Measurements from ENCODE around the gene CUTA.
A peak's percentile ranks its signal among the peaks of the same experiment; 100 is the strongest.

Gene CUTA

DNA sequence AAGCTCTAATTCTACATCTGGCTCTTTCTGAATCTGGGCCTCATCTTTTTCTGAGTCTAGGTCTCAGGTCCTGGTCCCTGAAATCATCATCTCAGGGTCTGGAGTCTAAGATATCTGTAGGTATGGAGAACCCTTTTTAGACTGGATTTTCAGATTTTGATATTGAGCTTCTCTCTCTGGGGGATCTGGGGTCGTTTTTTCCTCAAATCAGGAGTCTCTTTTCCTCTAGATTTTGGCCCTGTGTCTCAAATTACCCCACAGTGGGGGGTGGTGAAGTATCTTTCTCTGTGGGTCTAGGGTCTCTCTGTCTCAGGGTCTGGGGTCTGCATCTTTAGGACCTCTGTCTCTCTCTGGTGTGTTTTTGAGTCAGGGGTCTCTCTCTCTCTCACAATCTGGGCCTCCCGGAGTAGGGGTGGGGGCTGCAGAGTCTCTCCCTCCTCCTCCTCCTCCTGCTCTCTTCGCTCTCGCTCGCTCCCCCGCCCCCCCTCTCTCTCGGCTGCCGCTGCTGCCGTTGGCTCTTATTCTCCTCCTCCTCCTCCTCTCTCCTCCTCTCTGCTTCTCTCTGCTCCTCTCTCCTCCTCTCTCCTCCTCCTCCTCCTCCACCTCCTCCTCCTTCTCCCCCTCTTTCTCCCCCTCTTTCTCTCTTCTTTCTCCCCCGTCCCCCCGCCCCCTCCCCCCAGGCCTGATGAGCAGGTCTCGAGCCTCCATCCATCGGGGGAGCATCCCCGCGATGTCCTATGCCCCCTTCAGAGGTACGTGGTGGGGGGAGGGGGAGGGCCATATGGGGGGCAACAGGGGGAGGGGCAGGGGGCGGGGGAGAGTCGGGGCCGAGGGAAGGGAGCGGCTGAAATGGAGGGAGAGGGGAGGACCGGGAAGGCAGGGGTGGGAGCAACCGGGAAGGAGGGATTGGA is 1.9 kb upstream of the CUTA start, which contains the start of gene SYNGAP1:
TSS of gene SYNGAP1 (plus strand) at position 486 of the 911 bp plus-strand sequence. CDS start at position 686, 200 bp downstream.
- DNase-seq (ENCODE audit: low spot score), result no peak
- TF ChIP-seq, protein P1, sequence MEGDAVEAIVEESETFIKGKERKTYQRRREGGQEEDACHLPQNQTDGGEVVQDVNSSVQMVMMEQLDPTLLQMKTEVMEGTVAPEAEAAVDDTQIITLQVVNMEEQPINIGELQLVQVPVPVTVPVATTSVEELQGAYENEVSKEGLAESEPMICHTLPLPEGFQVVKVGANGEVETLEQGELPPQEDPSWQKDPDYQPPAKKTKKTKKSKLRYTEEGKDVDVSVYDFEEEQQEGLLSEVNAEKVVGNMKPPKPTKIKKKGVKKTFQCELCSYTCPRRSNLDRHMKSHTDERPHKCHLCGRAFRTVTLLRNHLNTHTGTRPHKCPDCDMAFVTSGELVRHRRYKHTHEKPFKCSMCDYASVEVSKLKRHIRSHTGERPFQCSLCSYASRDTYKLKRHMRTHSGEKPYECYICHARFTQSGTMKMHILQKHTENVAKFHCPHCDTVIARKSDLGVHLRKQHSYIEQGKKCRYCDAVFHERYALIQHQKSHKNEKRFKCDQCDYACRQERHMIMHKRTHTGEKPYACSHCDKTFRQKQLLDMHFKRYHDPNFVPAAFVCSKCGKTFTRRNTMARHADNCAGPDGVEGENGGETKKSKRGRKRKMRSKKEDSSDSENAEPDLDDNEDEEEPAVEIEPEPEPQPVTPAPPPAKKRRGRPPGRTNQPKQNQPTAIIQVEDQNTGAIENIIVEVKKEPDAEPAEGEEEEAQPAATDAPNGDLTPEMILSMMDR (IDR thresholded peaks at IDR 0.05; ENCODE audit: extremely low read depth, missing control alignments), result no peak

DNA sequence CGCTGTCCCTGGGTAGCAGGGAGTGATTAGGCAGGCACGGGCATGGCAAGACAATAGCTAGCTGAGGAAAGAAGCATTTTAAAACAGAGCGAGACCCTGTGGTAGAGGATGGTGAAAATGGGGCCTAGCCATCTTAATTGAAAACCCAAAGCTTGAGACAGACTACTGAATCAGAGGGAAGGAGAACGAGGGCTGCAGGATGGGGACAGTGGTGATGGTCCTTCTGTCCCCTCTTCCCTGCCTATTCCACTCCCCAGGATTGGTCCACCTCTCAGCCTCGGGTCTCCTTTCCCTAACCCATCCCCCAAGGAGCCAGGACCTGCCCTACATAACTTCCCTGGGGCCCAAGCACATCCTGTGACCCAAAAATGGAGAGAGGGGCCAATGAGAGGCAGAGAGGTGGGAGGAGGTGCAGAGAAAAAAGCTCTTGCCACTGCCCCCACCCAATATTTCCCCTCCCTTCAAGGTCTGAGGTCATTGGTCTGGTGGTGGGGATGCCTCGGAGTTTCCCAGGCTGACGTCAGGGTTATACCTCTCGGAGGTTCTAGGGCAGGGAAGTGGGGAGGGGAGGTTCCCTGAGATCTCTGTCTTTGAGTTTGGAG is 884 bp upstream of the CUTA start:
- DNase-seq (ENCODE audit: low spot score), result peak; percentile 34
- TF ChIP-seq, protein P1 (IDR thresholded peaks at IDR 0.05; ENCODE audit: extremely low read depth, missing control alignments), result no peak

DNA sequence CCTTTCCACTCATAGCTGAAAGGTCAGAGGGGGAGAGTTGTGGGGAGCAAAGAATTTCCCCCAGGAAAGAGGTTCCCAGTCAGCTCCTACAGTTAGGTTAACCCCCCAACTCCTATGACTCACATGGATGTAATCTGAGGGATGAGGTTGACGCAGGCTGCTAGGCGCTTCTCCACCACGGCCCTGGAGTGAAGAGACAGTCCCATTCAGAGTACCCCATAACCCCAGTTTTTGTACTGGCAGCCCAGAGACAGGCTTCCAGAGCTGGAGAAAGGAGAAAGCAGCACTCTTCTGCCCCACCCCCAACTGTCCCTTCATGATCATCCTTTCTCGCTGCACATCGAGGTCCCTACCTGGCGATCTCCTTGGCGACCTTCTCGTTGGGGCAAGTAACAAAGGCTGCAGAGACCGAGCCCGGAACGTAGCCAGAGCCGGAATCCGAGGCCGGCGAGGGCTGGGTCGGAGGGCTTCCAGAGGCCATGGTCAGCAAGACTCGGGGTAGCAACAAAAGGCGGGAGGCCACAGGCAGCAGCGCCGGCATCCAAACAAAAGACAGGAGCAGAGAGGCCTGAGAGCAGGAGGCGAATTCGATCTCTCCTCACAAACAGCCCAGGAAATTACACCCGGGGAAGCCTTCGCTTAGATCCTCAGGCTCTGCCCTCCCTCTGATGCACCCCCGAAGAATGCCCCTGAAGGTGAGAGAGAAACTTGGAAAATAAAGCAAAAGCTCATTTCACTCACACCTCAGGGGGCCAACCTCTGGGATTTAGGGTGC is 592 bp downstream of the CUTA start:
- no peak for DNase-seq (ENCODE audit: low spot score)
- TF ChIP-seq, protein P1 (IDR thresholded peaks at IDR 0.05; ENCODE audit: extremely low read depth, missing control alignments), result no peak

DNA sequence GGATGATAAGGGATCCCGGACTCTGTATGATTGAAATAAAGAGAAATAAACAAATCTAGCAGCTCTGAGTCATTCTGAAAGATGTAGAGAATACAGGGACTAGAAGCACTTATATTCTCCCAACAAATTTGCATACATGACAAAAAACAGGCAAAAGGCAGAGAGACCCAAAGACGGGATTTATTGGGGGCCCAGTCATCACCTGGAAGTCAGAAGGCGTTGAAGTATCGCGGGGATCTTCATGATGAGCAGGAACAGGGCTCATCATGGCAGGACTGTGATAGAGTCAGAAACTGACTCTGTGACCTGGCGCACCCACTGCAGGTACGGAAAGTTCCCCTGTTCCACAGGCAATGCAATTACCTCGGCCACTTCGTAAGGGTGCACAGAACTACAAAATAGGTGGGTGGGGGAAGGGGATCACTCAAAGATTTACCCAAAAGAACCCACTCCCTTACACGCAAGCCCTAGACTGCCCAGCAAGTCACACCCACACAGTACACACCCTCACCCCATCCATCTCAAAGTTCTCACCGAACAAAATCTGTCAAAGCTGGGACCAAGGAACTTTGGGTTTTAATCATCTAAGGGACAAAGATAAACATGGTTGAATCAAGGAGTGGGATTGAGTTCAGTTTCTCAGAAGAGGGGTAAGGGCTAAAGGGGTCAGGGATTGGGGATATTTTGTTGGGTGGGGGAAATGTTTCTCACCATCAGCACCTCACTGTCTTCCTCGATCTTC is 1.4 kb downstream of the CUTA start:
- DNase-seq (ENCODE audit: low spot score), result no peak
- TF ChIP-seq, protein P1 (IDR thresholded peaks at IDR 0.05; ENCODE audit: extremely low read depth, missing control alignments), result no peak

DNA sequence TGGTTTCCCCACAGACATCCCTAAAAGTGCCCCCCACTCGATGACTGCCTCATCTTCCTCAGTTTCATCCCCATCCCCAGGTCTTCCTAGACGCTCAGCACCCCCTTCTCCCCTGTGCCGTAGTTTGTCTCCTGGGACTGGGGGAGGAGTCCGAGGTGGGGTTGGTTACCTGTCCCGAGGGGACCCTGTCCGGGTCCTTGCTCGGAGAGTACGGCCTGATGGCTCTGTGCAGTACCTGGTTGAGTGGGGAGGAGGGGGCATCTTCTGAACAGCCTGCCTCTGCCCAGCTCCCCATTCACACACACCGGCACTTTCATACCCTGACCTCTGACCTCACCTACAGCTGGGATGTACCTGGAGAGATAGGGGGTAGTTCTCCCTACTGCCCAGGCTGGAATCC is 2.1 kb downstream of the CUTA start:
- TF ChIP-seq, protein P1 (IDR thresholded peaks at IDR 0.05; ENCODE audit: extremely low read depth, missing control alignments), result no peak
- DNase-seq (ENCODE audit: low spot score), result no peak

DNA sequence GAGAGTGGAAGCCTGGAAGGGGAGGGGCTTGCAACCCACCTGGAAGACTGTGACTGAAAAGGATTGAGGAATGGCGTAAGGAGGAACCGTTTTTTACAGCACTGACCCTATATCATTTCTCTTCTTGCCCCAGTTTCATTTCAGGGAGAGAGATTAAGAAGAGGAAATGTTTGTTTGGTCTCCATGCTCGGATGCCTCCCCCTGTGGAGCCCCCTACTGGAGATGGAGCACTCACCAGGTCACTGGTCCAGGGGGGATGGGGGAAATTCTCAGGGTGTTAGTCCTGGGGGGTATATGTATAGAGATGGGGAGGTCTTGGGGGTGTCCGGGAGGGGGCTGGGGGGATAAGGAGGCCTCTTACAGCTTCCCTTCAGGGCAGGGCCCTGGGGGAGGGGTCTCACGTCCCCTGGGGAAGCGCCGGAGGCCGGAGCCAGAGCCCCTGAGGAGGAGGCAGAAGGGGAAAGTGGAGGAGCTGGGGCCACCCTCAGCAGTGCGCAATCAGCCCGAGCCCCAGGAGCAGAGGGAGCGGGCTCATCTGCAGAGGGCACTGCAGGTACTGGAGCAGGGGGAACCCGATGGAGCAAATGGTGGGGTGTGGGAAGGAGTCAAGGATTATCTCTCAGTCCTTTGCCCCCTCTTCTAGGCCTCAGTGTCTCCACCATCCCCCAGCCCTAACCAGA is 3.2 kb downstream of the CUTA start:
- DNase-seq (ENCODE audit: low spot score), result no peak
- TF ChIP-seq, protein P1 (IDR thresholded peaks at IDR 0.05; ENCODE audit: extremely low read depth, missing control alignments), result peak; percentile 27
